OCI-LY3 (cell line): ENCODE measurements around the gene MRPL55.

Experiments used
- EZH2phosphoT487 ChIP-seq: fragments of 200-600 bp; shearing (Covaris generic); IDR thresholded peaks from 2 replicates; pipeline ENCODE4 v1.6.1; 2018; ENCODE audit warnings: antibody characterized with exemption, mixed run types, low read depth
- TF ChIP-seq, protein P1 (sequence below): fragments of 200-600, 300-600 bp; sonication (generic); IDR thresholded peaks from 2 replicates; pipeline ENCODE4 v1.5.1; 2014; ENCODE audit warnings: antibody characterized with exemption, low read length, low read depth

DNA sequence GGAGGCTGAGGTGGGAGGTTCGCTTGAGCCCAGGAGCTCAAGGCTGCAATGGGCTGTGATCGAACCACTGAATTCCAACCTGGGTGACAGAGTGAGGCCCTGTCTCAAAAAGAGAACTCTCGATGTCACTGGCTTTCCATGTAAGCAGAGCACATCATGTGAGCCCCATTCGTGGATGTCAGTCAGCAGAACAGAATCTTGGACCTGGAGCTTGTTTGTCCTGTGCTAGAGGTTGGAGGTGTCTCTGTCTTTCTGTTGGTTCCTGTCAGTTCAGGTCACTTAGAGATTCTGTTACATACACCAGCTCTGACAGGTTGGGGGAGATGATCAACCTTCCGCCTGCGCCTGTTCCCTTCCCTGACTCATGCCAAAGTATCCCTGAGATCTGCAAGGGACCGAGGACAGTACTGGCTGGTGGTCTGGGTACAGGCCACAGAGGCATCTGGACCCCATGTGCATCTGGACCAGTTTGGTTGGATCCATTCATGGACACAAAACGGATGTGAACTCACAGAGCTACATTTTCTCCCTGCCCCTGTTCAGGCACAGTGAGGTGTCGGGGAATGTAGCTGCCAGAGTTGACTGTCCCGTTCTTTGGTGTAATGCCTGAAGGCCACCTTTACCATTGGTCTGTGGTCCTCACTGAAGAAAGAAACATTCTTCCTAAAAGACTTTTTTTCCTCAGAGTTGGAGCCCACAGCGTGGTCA is 16.6 kb downstream of the MRPL55 start:
- TF ChIP-seq, protein P1, sequence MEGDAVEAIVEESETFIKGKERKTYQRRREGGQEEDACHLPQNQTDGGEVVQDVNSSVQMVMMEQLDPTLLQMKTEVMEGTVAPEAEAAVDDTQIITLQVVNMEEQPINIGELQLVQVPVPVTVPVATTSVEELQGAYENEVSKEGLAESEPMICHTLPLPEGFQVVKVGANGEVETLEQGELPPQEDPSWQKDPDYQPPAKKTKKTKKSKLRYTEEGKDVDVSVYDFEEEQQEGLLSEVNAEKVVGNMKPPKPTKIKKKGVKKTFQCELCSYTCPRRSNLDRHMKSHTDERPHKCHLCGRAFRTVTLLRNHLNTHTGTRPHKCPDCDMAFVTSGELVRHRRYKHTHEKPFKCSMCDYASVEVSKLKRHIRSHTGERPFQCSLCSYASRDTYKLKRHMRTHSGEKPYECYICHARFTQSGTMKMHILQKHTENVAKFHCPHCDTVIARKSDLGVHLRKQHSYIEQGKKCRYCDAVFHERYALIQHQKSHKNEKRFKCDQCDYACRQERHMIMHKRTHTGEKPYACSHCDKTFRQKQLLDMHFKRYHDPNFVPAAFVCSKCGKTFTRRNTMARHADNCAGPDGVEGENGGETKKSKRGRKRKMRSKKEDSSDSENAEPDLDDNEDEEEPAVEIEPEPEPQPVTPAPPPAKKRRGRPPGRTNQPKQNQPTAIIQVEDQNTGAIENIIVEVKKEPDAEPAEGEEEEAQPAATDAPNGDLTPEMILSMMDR = no peak
- TF ChIP-seq EZH2phosphoT487 = no peak
